GM21619 (cell line): ENCODE results near the gene ZNF892.
"Not testable (repeated sequence)": the region's sequence is repeated elsewhere in the genome, so short reads cannot be mapped to it uniquely, and the experiment has no call there.

ENCODE experiments used
- ATAC-seq: cut with Tn5 transposase; IDR thresholded peaks from one replicate; pipeline ENCODE4 v1.9.1; 2021; ENCODE audit not compliant: unreplicated experiment

Gene ZNF892

DNA sequence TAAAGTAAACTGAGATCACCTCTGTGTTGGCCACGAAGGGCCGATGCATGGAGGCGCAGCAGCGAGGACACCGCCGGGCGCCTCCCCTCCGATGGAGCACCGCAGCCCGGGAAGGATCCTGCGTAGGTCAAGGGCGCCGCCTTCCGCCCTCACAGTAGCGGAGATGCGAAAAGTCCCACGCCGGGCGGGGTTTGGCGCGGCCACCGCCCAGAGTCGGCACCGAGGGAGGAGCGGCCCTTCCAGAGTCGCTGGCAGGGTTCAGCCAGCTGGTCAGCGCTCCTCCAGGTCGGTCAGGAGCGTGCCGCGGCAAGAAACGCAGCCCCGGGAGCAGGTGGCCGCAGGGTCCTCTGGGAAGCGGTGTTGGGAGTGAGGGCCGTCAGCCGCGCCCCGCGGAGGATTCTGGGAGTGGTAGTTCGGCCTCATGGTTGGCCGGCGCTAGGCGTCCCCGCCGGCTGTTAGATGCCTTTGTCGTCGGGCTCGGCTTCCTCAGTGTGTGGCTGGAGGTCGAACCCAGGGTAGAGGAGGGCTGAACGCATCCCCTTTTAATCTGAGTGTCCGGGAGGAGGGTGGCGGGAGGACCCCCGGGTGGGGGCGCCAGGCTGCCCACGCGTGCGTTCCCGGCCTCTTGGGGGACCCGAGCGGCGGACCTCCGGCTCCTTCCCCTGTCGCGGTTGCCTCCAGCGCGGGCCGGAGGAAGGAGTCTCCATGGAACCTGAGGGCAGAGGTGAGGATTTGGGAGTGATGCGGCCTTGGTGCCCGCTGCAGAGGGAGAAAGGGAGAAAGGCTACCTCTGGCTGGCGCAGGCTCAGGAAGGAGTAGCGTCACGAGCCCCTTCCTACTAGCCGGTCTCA is at the start of gene ZNF892:
ZNF892 (plus strand) TSS at position 411 of the 851 bp plus-strand sequence; CDS start at position 706, 295 bp downstream.
- ATAC-seq, result peak; percentile 97

GRCh38 chr2:95158441-95158840 is 48.9 kb upstream of the ZNF892 start:
- ATAC-seq, result no peak

DNA sequence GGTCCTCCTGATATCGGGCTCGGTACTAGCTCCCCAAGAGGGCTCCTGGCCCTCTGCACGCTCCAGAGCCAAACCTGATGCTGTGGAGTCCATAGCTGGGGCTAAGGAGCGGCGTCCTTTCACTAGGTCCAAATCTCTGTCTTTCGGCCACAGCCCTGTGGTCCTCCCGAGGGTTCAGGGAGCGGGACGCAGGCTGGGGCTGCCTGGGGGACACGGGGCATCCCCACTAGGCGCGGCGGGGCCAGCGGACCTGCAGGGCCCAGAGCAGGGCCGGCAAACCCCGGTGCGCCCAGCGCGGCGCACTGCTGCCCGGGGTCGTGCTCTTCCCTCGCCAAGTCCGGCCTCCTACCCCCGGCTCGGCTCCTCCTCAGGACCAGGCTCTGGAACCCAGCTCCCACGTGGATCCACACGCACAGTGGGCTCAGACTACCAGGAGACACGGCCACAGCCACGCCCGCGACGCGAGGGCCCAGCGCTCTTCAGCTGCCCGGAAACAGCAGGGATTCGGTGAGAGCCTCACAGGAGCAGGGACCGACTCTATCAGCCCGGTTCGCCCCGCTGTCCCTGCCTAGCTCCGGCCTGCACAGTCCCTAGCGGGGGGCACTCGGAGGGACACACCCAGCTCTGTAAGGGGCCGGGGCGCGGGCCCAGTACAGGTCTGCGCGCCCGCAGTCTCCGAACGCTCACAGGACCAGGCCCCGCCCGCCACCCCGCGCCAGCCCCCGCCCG is 48.3 kb upstream of the ZNF892 start:
- peak; percentile 35 for ATAC-seq

DNA sequence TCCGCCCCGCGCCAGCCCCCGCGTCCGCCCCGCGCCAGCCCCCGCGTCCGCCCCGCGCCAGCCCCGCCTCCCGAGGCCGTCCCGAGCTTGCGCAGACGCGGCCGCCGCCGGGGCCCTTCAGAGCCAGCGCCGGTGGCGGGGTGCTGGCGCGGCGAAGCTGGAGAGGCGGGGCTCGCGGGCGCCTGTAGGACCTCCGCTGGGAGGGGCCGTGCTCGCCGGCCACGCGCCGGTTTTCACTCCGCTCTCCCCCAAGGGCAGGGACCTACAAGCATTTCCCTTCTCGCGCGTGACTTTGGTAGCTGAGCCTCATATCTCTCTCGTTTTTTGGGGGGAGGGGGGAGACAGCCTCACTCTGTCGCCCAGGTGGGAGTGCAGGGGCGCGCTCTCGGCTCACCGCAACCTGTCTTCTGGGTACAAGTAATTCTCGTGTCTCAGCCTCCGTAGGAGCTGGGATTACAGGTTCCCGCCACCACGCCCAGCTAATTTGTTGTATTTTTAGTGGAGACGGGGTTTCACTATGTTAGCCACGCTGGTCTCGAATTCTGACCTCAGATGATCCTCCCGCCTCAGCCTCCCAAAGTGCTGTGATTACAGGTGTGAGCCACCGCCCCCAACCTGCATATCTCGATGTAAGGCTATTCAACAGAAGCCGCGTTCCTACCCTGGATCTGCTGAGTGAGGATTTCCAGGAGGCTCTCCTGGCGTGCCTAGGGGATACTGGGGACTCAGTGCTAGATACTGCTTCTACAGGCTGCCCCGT is 47.5 kb upstream of the ZNF892 start, which contains the start of gene ZNF514:
ZNF514 (minus strand) TSS at position 159 of the 760 bp plus-strand sequence. CDS start 6,595 bp downstream, outside the sequence.
- peak; percentile 86 for ATAC-seq

DNA sequence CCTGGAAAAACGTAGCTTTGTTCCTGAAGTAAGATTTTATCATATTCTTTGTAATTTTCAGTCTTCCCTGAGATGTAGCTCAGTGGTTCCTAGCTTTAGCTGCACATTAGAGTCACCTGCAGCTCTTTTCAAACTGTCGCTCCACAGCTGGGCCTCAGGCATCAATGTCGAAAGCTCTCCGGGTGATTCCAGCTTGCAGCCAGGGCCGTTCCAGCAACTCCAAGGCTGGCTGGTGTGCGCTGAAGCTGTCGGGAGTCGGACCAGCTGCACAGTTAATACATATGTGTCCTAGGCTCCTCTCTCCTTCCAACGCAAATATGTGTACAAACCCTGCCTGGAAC is 42.3 kb upstream of the ZNF892 start:
- ATAC-seq, result peak; percentile 7

- ATAC-seq, result peak; percentile 88
These were observed 41.8 kb upstream of the ZNF892 start, which contains the start of gene ZNF2 for GRCh38 chr2:95165371-95166064. Gene ZNF2, plus strand, starts transcription at chr2:95165809. Its CDS starts 10,418 bp downstream, at chr2:95176227.

- ATAC-seq, result no peak
These were observed 41.1 kb upstream of the ZNF892 start for GRCh38 chr2:95166065-95166763.

GRCh38 chr2:95171902-95172301 is 35.4 kb upstream of the ZNF892 start:
- no peak for ATAC-seq

GRCh38 chr2:95174031-95174542 is 33.2 kb upstream of the ZNF892 start:
- ATAC-seq, result no peak

GRCh38 chr2:95179451-95179850 is 27.9 kb upstream of the ZNF892 start:
- no peak for ATAC-seq

- no peak for ATAC-seq
These were observed 25.5 kb upstream of the ZNF892 start for GRCh38 chr2:95181774-95182173.

DNA sequence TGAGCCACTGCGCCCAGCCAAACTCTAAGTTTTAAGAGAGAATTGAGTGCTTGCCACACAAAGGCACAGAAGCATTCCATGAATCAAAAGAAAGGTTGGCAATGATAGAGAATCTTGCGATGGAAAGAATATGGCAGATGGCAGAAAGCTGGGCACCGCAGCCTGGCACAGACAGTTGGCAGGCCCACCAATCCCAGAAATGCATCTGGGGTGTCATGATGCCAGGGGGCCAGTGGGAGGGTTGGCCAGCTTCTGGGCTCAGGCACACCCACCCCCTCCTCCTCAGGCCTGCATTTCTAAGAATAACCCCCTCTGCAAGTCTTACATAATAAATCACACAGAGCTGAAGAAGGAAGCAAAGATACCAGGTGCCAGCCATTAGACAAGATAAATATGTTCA is 22.1 kb upstream of the ZNF892 start:
- no peak for ATAC-seq

DNA sequence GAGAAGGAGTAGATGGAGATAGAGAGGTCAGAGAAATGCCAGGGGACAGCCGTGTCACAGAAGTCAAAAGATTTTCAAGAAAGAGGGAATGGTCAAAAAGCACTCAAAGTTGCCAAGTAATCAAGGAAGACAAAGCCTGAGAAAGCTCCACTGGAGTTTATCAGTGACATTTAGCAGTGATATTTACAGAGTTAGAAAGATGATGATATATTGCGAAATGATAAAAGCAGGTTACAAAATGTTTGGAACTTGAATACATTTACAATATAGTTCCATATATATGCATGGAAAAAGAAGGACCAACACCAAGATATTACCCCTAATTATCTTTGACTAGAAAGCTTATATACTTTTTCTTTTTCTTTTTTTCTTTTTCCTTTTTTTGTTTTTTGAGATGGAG is 21.3 kb upstream of the ZNF892 start:
- ATAC-seq, result no peak

- not testable (repeated sequence) for ATAC-seq
These were observed 14.4 kb upstream of the ZNF892 start for GRCh38 chr2:95192956-95193355.

- ATAC-seq, result no peak
These were observed 3.4 kb upstream of the ZNF892 start for GRCh38 chr2:95203911-95204310.

DNA sequence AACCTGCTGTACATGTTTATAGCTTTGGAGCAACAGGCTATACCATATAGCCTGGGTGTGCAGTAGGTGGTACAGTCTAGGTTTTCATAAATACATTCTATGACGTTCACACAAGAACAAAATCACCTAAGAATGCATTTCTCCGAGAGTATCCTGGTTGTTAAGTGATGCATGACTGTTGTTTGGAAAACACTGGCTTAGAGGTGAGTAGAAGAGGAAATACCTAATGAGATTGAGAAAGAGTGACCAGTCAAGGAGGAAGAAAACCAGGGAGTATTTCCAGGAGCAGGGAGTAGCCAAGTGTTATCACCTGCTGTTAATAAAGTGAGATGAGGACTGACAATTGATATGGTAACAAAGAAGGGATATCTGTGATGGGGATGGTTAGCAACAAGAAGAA is 2.9 kb upstream of the ZNF892 start:
- no peak for ATAC-seq

DNA sequence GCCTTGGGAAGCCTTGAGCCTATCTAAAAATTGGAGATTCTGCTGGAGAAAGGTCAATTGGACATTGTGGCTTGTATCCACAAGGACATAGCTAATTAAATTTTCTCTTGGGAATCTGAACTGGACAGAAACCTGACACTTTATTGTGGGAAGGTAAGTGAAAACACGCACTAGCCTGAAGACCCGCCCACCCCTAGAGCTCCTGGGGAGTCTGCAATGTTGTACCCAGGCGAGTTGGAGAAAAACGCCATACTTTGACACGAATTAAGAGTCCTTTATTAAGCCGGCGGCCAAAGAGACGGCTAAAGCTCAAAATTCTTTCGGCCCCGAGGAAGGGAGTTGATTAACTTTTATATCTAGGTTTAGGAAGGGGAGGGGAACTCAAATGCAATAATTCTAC is 1.2 kb upstream of the ZNF892 start:
- ATAC-seq, result no peak

- no peak for ATAC-seq
These were observed 785 bp downstream of the ZNF892 start for GRCh38 chr2:95208106-95208505.

- ATAC-seq, result no peak
These were observed 7.8 kb downstream of the ZNF892 start for GRCh38 chr2:95215018-95215612.
